Omental fat pad (tissue), 4 donors: ENCODE measurements around the gene ENTPD3. TPM values are rescaled to one million over a fixed set of nuclear protein-coding genes. Genes with fewer than 3 reads are reported as not detected.

Experiments
- ATAC-seq: fragments of 150-250 bp; one replicate; pipeline ENCODE4 v1.9.1; 2016; ENCODE audit warnings: mild to moderate bottlenecking, moderate library complexity; ENCODE audit not compliant: low FRiP score
- DNase-seq: peaks from one replicate; pipeline ENCODE4 v3.0.0-alpha.2; 2019; ENCODE audit warnings: low spot score
- CTCF ChIP-seq, 3 donors: fragments of 450-650 bp; IDR thresholded peaks; one replicate each; pipeline ENCODE4 v1.5.1; 2016 to 2017; ENCODE audit warnings: antibody characterized with exemption in 3 of 3, mild to moderate bottlenecking in 3 of 3, moderate library complexity in 2 of 3
- total RNA-seq, 4 donors: library from RNA; depleted of rRNA; stranded (reverse); fragments of >200 nt; gene quantifications; one replicate each; pipeline ENCODE4 v1.1.0, GENCODE V29; 2016

The ENTPD3 gene
- 1 to 10 TPM in 3 of 4 donors, under 1 TPM in 1; 0.84 to 6.0 (median 1.6) TPM for total RNA-seq

- peak; percentile 69 for ATAC-seq
- TF ChIP-seq CTCF (IDR thresholded peaks at IDR 0.05): no peak
- DNase-seq: no peak
Measured at GRCh38 chr3:40387001-40387894, at the start of gene ENTPD3. Gene ENTPD3, plus strand, starts transcription at chr3:40387184. Its CDS starts 874 bp downstream, at chr3:40388058.

GRCh38 chr3:40339871-40340270 is 47.1 kb upstream of the ENTPD3 start:
- no peak for ATAC-seq
- no peak for TF ChIP-seq CTCF (IDR thresholded peaks at IDR 0.05)
- no peak for DNase-seq

- TF ChIP-seq CTCF (IDR thresholded peaks at IDR 0.05): no peak
- DNase-seq: no peak
Measured at GRCh38 chr3:40340541-40341170, 46.3 kb upstream of the ENTPD3 start.

GRCh38 chr3:40341671-40342070 is 45.3 kb upstream of the ENTPD3 start:
- ATAC-seq (no peak), DNase-seq (no peak)
- no peak for TF ChIP-seq CTCF (IDR thresholded peaks at IDR 0.05)

More at GRCh38 chr3:40340541-40341170, 46.3 kb upstream of the ENTPD3 start:
- ATAC-seq: no peak

- TF ChIP-seq CTCF (IDR thresholded peaks at IDR 0.05): no peak
- ATAC-seq: no peak
Measured at GRCh38 chr3:40350529-40350928, 36.5 kb upstream of the ENTPD3 start.

GRCh38 chr3:40355410-40355809 is 31.6 kb upstream of the ENTPD3 start:
- DNase-seq: no peak
- no peak for ATAC-seq
- TF ChIP-seq CTCF (IDR thresholded peaks at IDR 0.05): no peak

More at GRCh38 chr3:40350529-40350928, 36.5 kb upstream of the ENTPD3 start:
- no peak for DNase-seq
